SK-N-SH treated with all-trans-retinoic acid at 6 μM for 48 hours (cell line): ENCODE results near the gene YPEL5.

Source experiments
- CSDC2 ChIP-seq: fragments of 250-450 bp; sonication (Bioruptor Pico); IDR thresholded peaks from 2 replicates; pipeline ENCODE4 v1.5.0; 2020; ENCODE audit warnings: mild to moderate bottlenecking, moderate library complexity
- PPARA ChIP-seq: fragments of 250-450 bp; sonication (Bioruptor Pico); IDR thresholded peaks from 2 replicates; pipeline ENCODE4 v1.5.0; 2020; ENCODE audit warnings: mild to moderate bottlenecking, borderline replicate concordance
- TCF4 ChIP-seq: fragments of 250-450 bp; sonication (Bioruptor Pico); IDR thresholded peaks from 2 replicates; pipeline ENCODE4 v1.8.0; 2021; ENCODE audit warnings: mild to moderate bottlenecking, moderate library complexity, borderline replicate concordance
- ZNF565 ChIP-seq: fragments of 450-650 bp; formaldehyde crosslinking; conservative IDR thresholded peaks from 2 replicates; pipeline ENCODE4 v1.5.0; 2020; ENCODE audit warnings: low read depth, mild to moderate bottlenecking, moderate library complexity
- ZNF8 ChIP-seq: fragments of 450-650 bp; formaldehyde crosslinking; IDR thresholded peaks from 2 replicates; pipeline ENCODE4 v1.5.0; 2020; ENCODE audit warnings: mild to moderate bottlenecking, moderate library complexity
- TF ChIP-seq, protein P1 (sequence below): fragments of 250-450 bp; sonication (Bioruptor Pico); IDR thresholded peaks from 2 replicates; pipeline ENCODE4 v1.5.0; 2020; ENCODE audit warnings: mild to moderate bottlenecking, moderate library complexity

DNA sequence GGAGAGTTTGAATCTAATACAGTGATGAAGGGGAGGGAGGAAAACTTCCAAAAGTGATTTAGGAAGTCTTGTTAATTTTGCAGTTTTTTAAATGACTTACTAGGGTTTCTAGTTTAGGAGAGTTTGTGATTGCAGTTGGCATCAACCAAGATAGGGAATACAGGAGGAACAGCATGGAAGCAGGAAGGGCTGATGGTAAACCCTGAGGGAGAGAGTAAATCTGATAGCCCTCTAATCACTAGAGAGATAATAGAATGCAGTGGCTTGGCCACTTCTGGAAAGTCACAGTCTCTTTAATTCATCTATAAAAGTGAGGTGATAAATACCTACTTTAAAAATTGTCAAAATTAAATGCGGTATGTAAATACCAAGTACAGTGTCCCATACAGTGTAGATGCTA lies 5.6 kb downstream of the YPEL5 start:
- TF ChIP-seq ZNF565 (no peak), ZNF8 (no peak), CSDC2 (CRISPR knock-in tag) (no peak), PPARA (CRISPR knock-in tag) (no peak), TCF4 (CRISPR knock-in tag) (no peak)
- TF ChIP-seq, protein P1, sequence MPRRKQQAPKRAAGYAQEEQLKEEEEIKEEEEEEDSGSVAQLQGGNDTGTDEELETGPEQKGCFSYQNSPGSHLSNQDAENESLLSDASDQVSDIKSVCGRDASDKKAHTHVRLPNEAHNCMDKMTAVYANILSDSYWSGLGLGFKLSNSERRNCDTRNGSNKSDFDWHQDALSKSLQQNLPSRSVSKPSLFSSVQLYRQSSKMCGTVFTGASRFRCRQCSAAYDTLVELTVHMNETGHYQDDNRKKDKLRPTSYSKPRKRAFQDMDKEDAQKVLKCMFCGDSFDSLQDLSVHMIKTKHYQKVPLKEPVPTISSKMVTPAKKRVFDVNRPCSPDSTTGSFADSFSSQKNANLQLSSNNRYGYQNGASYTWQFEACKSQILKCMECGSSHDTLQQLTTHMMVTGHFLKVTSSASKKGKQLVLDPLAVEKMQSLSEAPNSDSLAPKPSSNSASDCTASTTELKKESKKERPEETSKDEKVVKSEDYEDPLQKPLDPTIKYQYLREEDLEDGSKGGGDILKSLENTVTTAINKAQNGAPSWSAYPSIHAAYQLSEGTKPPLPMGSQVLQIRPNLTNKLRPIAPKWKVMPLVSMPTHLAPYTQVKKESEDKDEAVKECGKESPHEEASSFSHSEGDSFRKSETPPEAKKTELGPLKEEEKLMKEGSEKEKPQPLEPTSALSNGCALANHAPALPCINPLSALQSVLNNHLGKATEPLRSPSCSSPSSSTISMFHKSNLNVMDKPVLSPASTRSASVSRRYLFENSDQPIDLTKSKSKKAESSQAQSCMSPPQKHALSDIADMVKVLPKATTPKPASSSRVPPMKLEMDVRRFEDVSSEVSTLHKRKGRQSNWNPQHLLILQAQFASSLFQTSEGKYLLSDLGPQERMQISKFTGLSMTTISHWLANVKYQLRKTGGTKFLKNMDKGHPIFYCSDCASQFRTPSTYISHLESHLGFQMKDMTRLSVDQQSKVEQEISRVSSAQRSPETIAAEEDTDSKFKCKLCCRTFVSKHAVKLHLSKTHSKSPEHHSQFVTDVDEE (CRISPR knock-in tag) = no peak
